Activated CD4-positive, alpha-beta memory T cell treated with anti-CD3 and anti-CD28 coated beads for 36 hours (primary cell): ENCODE data around the gene SMYD3. TPM values are rescaled to one million over a fixed set of nuclear protein-coding genes. Genes with fewer than 3 reads are reported as not detected.

Source experiments
- CTCF ChIA-PET: fragments of 350-600 bp; sonication (Branson Sonifier 250); formaldehyde crosslinking; loops from one replicate; lab custom pipeline; 2021; ENCODE audit warnings: antibody characterized with exemption, inconsistent platforms; lab: Charles Lee
- POLR2A ChIA-PET: fragments of 350-600 bp; sonication (Branson Sonifier 250); formaldehyde crosslinking; loops from one replicate; lab custom pipeline; 2021; ENCODE audit warnings: antibody characterized with exemption; lab: Charles Lee
- DNase-seq: peaks from one replicate; pipeline ENCODE4 v3.0.0-alpha.2; 2020
- H3K27ac Mint-ChIP-seq: one replicate; pipeline ENCODE4 v1.8.0; 2021; ENCODE audit warnings: mixed read lengths
- H3K27me3 Mint-ChIP-seq: one replicate; pipeline ENCODE4 v1.8.0; 2021; ENCODE audit warnings: mixed read lengths
- H3K36me3 Mint-ChIP-seq: one replicate; pipeline ENCODE4 v1.8.0; 2021; ENCODE audit warnings: mixed read lengths
- H3K4me1 Mint-ChIP-seq: one replicate; pipeline ENCODE4 v1.8.0; 2021; ENCODE audit warnings: low read depth, mixed read lengths
- H3K4me3 Mint-ChIP-seq: one replicate; pipeline ENCODE4 v1.8.0; 2021; ENCODE audit warnings: mild to moderate bottlenecking, mixed read lengths
- H3K9me3 Mint-ChIP-seq: one replicate; pipeline ENCODE4 v1.8.0; 2021; ENCODE audit warnings: mixed read lengths
- intact Hi-C: fragments of 100-400 bp; cut with micrococcal nuclease; formaldehyde crosslinking; loops from one replicate; pipeline ENCODE4 v1.15.1; 2023
- total RNA-seq, 2 experiments: library from RNA; stranded (reverse); gene quantifications; one replicate each; pipeline ENCODE4 v1.2.3, GENCODE V29; 2021

Gene SMYD3
- total RNA-seq, 2 experiments from 2014 or later, result 16.6 to 20.2 TPM

DNA sequence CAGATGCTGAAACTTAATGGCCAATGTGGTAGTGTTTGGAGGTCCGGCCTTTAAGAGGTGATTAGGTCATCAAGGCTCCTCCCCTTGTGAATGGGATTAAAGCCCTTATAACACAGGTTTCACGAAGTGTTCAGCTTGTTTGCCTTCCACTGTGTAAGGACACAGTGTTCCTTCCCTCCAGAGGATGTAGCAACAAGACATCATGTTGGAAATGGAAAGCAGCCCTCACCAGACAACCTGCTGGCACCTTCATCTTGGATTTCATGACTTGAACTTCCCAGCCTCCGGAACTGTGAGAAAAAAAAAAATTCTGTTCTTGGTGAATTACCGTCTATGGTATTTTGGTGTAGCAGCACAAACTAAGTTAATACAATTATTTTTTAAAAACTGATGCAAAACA is 738.5 kb downstream of the SMYD3 start:
- CTCF ChIA-PET, result interaction anchor here (0.6 kb wide), 1 partner anchor 230 kb away, joined by 3 read pairs; no protein-coding TSS in a partner anchor
- POLR2A ChIA-PET, result no interaction called here
- Mint-ChIP-seq H3K36me3 (peaks cover 30% of the 10 kb centered on the region), H3K4me3 (no peak overlapping the region), H3K27me3 (no peaks in the 10 kb centered on the region), H3K9me3 (no peaks in the 10 kb centered on the region), H3K4me1 (no peaks in the 10 kb centered on the region), H3K27ac (no peak overlapping the region)
- intact Hi-C loops, result no loop called here
- no peak for DNase-seq

DNA sequence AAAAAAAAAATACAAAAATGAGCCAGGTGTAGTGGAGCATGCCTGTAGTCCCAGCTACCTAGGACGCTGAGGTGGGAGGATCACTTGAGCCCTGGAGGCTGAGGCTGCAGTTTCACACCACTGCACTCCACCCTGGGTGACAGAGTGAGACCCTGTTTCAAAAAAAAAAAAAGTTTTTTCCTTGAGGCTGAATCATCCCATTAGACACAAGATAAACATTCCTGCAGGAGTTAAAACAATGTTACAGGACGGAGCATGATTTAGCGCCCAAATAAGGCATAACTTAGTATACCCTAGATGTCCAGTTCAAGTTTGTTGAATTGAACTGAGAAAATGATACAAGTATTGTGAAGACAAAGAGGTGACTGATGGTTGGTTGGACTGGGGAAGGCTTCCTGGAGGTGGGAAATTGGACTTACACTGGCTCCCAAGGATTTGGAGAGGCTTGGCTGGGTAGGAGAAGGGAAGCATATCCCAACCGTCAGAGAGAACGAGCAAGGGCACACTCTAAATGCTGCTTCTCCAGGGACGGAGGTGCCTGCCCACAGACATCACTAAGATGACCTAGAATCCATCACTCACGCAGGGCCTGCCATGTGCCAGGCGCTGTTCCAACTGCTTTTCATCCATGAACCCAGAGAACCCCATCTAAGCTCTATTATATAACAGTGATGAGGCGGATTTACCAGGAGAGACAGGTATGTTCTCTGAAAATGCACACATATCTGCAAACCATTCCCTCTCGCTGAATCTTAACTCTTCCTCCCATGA is 741.7 kb downstream of the SMYD3 start:
- no peaks in the 10 kb centered on the region for H3K9me3 Mint-ChIP-seq
- ChIA-PET POLR2A (no interaction called here), CTCF (no interaction called here)
- no peaks in the 10 kb centered on the region for H3K27me3 Mint-ChIP-seq
- no peak for DNase-seq
- H3K4me3 Mint-ChIP-seq, result no peak overlapping the region
- H3K36me3 Mint-ChIP-seq, result peaks cover 51% of the 10 kb centered on the region
- no peak overlapping the region for H3K27ac Mint-ChIP-seq
- intact Hi-C loops, result no loop called here
- H3K4me1 Mint-ChIP-seq, result no peaks in the 10 kb centered on the region

DNA sequence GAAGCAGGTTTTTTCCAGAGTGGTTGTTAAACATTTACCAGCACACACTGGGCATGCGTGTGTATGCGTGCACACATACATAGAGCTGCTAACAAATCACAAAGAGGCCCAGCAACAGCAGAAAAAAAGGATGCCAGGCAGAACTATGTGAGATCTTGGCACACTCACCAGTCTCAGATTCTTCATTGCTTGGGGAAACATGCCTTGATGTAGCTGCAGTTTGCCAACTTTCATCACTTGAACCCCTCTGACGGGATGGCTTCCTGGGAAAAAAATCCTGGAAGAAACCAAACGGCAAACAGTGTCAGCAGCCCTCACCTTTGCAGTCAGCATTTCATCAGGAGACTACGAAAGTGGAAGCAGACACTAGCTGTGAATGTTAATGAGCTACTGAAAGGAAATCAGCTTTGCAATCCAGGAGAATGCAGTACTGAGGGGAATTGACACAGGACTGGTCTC is 743.2 kb downstream of the SMYD3 start:
- no peaks in the 10 kb centered on the region for H3K4me1 Mint-ChIP-seq
- H3K27me3 Mint-ChIP-seq, result no peaks in the 10 kb centered on the region
- no peaks in the 10 kb centered on the region for H3K9me3 Mint-ChIP-seq
- ChIA-PET CTCF (no interaction called here), POLR2A (no interaction called here)
- no peak for DNase-seq
- intact Hi-C loops, result no loop called here
- H3K36me3 Mint-ChIP-seq, result peaks cover 51% of the 10 kb centered on the region
- no peak overlapping the region for H3K4me3 Mint-ChIP-seq
- H3K27ac Mint-ChIP-seq, result no peak overlapping the region

DNA sequence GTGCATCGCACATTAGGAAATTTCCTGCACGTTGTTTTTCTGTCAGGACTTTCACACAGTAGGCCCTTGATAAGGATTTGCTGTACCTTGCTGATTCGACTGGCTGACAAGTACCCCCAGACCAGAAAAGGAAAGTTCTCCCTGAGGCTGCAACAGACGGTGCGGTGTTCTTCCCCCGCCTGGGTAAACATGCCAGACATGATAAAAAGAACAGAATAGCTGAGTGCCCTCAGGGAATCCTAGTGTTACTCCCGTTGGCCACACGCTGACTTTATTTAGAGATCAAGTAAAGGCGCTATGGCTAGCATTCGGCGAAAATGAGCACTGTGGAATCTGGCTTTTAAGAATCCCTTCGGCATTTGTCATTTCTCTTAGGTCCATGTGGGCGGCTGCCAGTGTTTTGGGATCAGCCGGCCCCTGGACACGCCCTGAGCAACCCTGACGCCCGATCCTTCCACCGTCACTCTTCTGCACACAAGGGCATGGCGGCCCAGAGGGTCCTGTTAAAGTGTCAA is 744.6 kb downstream of the SMYD3 start:
- Mint-ChIP-seq H3K36me3 (peaks cover 56% of the 10 kb centered on the region), H3K9me3 (peaks cover 9% of the 10 kb centered on the region), H3K27me3 (no peaks in the 10 kb centered on the region), H3K27ac (no peak overlapping the region), H3K4me3 (no peak overlapping the region), H3K4me1 (no peaks in the 10 kb centered on the region)
- intact Hi-C loops, result no loop called here
- ChIA-PET CTCF (no interaction called here), POLR2A (no interaction called here)
- DNase-seq, result no peak

DNA sequence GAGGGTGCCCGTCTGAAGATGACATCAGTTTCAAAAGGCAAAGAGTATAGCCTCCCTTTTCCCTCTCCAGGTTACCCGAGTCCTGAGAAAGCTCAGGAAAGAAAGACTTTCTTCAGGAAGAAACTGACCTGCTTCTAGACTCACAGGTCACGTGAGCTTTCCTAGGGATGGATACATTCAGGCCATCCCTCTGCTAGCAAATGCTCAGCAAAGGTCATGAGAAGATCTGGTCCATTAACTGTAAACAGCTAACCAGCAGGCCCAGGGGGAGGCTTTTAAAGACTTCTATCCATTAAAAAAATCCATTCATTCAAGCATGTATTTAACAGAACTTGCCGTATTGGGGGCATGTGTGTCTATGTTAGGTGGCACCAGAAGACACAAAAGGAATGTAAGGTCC is 746.8 kb downstream of the SMYD3 start:
- no peak for DNase-seq
- Mint-ChIP-seq H3K4me1 (no peaks in the 10 kb centered on the region), H3K27ac (no peak overlapping the region), H3K27me3 (no peaks in the 10 kb centered on the region), H3K36me3 (peaks cover 49% of the 10 kb centered on the region), H3K9me3 (peaks cover 27% of the 10 kb centered on the region), H3K4me3 (no peak overlapping the region)
- ChIA-PET CTCF (no interaction called here), POLR2A (no interaction called here)
- intact Hi-C loops, result no loop called here

DNA sequence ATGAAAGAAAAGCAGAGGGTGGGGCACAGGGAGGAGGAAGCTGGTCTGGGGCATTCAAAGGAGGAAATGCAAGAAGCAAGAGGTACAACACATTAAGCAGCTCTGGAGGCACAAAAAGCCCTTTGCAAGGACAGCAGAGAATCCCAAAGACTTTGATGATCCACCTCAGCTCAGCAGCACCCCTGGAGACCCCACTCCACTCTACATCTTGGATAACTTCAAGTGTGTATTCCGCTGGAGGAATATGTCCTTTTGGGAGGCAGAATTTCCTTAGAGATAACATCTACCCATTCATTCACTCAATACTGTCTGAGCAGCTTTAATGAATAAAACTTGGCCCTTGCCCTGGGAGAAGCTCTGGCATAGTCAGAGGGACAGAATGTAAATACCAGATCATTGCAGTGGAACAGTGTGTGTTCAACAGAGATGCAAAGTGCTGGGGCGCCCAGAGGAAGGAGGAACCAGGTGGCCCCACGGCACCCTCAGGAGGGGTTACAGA is 752.6 kb downstream of the SMYD3 start:
- Mint-ChIP-seq H3K27me3 (no peaks in the 10 kb centered on the region), H3K4me3 (no peak overlapping the region), H3K9me3 (peaks cover 39% of the 10 kb centered on the region), H3K27ac (no peak overlapping the region), H3K36me3 (peaks cover 44% of the 10 kb centered on the region), H3K4me1 (no peaks in the 10 kb centered on the region)
- ChIA-PET POLR2A (no interaction called here), CTCF (interaction anchor here (1.4 kb wide), 1 partner anchor 601 kb away, joined by 3 read pairs; no protein-coding TSS in a partner anchor)
- no peak for DNase-seq
- intact Hi-C loops, result no loop called here

DNA sequence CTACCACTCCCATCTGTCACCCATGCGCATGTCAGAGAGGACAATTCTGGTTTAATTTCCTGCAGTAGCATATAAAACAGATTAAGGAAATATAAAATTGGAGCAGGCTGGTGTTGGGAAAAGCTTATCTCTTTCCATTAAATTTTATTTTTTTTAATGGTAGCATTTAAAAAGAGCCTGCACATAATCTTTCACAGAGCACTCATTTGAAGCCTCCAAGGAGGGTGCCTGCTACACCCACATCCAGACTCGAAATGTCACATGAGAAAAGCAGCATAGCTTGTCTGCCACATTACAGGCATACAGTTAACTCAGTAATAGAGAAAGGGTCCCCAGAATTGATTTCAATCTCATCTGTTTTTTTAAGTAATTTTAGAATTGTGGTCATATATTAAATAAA is 753.3 kb downstream of the SMYD3 start:
- Mint-ChIP-seq H3K27me3 (no peaks in the 10 kb centered on the region), H3K36me3 (peaks cover 45% of the 10 kb centered on the region), H3K27ac (no peak overlapping the region), H3K9me3 (peaks cover 39% of the 10 kb centered on the region), H3K4me3 (no peak overlapping the region), H3K4me1 (no peaks in the 10 kb centered on the region)
- intact Hi-C loops, result no loop called here
- no peak for DNase-seq
- ChIA-PET CTCF (interaction anchor here (1.4 kb wide), 1 partner anchor 601 kb away, joined by 3 read pairs; no protein-coding TSS in a partner anchor), POLR2A (no interaction called here)

DNA sequence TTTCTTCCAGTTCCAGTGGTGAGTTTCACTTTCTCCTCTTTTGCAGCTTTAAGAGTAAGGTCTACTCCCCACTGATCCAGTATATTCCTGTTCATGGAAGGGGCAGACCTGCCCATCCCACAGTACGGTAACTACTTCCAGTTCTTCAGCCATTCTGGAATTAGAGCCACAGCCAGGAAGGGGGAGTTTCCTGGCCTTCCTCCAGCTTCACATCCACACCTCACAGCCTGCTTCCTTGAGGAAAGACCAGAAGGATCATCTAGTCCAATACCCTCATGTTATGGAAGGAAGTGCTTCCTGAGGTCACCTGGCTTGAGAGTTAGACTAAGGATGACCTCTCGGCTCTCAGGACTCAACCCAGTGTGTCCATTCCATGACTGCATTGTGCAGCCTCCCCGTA is 754.5 kb downstream of the SMYD3 start:
- ChIA-PET CTCF (no interaction called here), POLR2A (no interaction called here)
- no peak overlapping the region for H3K27ac Mint-ChIP-seq
- intact Hi-C loops, result no loop called here
- H3K36me3 Mint-ChIP-seq, result peaks cover 47% of the 10 kb centered on the region
- DNase-seq, result no peak
- H3K27me3 Mint-ChIP-seq, result no peaks in the 10 kb centered on the region
- H3K4me1 Mint-ChIP-seq, result no peaks in the 10 kb centered on the region
- H3K9me3 Mint-ChIP-seq, result peaks cover 35% of the 10 kb centered on the region
- H3K4me3 Mint-ChIP-seq, result no peak overlapping the region

DNA sequence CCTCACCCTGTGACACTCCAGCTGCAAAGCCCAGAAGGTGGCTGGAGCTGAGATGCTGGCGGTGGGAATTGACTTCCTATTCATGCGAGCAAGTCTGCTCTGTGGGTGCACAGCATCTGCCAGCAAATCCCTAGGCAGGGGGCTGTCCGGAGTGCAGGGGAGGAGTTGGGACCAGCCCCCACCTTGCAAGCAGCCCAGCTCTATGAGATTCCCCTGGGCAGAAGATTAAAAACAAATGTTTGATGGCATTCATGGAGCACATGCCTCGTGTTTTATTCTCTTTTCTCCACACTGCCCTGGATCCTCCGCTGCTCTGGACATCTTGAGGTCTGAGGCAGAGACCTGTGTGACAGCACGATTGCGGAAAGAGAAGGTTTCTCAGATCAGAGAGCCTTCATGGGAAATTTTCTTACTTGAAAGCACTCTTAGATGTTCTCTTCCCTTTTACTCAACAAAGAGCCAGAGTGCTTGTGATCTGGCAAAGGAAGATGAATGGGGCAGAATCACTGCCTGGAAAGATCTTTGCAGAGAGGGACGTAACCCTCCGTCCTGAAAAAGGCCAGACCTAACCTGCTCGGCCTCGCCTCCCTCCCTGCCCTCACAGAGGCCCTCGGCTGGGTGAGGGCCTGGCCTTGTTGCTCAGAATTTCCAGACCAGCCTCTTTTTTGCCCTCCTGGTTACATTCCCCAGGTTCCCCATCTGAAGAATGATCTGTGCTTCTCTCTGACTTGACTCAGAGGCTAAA is 755.2 kb downstream of the SMYD3 start:
- H3K27ac Mint-ChIP-seq, result no peak overlapping the region

DNA sequence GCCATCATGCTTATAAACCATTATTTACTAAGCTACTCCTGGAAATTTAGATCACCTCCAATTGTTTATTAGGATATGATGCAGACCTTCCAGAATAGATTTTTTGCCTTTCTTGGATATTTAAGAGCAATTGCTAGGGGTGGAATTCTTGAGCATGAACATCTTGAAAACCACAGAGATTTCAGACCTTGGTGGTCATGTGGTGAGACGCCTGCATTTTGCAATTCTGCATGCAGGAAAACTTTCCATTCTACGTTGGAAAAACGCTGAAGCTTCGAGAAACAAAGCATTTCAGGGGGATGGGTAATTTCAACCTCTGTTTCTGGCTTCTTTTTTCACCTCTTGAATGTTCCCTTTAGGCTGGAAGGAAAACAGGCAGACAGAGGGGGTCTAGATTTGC is 756.0 kb downstream of the SMYD3 start:
- CTCF ChIA-PET, result no interaction called here
- POLR2A ChIA-PET, result no interaction called here
- no peak for DNase-seq
- Mint-ChIP-seq H3K36me3 (peaks cover 50% of the 10 kb centered on the region), H3K27me3 (no peaks in the 10 kb centered on the region), H3K27ac (no peak overlapping the region), H3K4me3 (no peak overlapping the region), H3K9me3 (peaks cover 37% of the 10 kb centered on the region), H3K4me1 (no peaks in the 10 kb centered on the region)
- intact Hi-C loops, result no loop called here

More for the DNA sequence above, 755.2 kb downstream of the SMYD3 start:
- ChIA-PET CTCF (no interaction called here), POLR2A (no interaction called here)
- Mint-ChIP-seq H3K36me3 (peaks cover 48% of the 10 kb centered on the region), H3K9me3 (peaks cover 36% of the 10 kb centered on the region), H3K4me3 (no peak overlapping the region), H3K27me3 (no peaks in the 10 kb centered on the region), H3K4me1 (no peaks in the 10 kb centered on the region)
- intact Hi-C loops, result no loop called here
- no peak for DNase-seq

DNA sequence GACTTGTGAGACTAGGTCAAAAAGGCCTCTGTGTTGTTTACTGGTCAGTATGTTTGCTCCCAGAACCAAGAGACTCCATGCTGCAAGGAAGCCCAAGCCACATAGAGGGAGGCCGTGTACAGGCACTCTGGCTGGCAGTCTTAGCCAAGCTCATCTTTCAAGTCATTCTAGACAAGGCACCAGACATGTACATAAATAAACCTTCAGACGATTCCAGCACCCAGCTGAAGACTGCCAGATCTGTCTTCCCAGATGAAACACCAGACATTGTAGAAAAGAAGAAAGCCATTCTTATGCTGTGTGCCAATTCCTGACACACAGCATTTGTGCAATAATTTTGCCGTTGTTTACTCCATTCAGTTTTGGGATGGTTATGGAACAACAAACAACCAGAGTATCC is 756.8 kb downstream of the SMYD3 start:
- Mint-ChIP-seq H3K9me3 (peaks cover 37% of the 10 kb centered on the region), H3K27ac (no peak overlapping the region), H3K4me3 (no peak overlapping the region), H3K4me1 (no peaks in the 10 kb centered on the region), H3K36me3 (peaks cover 58% of the 10 kb centered on the region), H3K27me3 (no peaks in the 10 kb centered on the region)
- no peak for DNase-seq
- ChIA-PET POLR2A (no interaction called here), CTCF (no interaction called here)
- intact Hi-C loops, result no loop called here

DNA sequence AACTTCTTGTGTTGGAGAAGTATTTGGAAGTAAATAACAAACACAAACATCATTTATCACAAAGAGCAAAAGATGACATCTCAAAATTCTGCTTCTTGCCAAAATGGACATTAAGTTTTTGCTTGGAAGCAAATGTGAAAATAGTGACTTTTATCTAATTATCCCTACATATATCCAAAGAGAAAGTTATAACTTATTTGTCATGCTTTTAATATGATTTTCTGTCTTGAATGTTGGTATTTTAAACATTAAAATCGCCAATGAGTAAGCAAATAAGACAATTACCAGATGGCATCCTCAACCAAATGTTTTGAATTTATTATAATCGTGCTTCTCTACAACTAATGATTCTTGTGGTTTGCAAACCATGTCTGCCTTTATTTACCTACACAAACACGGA is 758.0 kb downstream of the SMYD3 start:
- POLR2A ChIA-PET, result no interaction called here
- Mint-ChIP-seq H3K4me3 (no peak overlapping the region), H3K27me3 (no peaks in the 10 kb centered on the region), H3K27ac (no peak overlapping the region), H3K9me3 (peaks cover 38% of the 10 kb centered on the region), H3K36me3 (peaks cover 58% of the 10 kb centered on the region), H3K4me1 (no peaks in the 10 kb centered on the region)
- DNase-seq, result no peak
- intact Hi-C loops, result no loop called here
- CTCF ChIA-PET, result no interaction called here
